GM21423 (cell line): ENCODE results near the gene SURF4.

Experiments used
- ATAC-seq: cut with Tn5 transposase; IDR thresholded peaks from one replicate; pipeline ENCODE4 v1.9.1; 2021; ENCODE audit warnings: mild to moderate bottlenecking, moderate library complexity; ENCODE audit not compliant: unreplicated experiment

SURF4 gene

GRCh38 chr9:133375116-133375723, 640 bp downstream of the SURF4 start:
- ATAC-seq: peak; percentile 7

GRCh38 chr9:133374612-133375115, 1.2 kb downstream of the SURF4 start:
- no peak for ATAC-seq

- ATAC-seq: no peak
These were observed 3.7 kb downstream of the SURF4 start for GRCh38 chr9:133372144-133372543.

DNA sequence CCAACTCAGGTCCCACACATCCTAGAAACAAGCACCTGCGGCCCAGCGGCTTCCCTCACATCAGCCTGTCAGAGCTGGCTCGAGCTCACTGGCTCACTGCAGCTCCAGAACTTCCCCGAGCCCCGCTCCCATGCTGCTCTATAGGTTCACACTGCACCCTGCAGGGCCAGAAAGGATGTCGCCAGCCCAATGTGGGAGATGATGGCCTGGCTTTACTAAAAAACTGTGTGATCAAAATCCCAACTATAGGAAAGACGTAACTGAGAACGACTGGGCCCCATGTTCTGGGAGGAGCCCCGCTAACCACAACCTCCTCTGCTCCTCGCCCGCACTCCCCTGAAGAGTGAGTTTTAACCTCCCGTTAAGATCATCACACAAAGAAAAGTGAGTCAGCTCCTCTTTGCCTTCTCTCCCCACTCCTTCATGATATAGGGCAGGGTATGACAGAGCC, 4.6 kb downstream of the SURF4 start:
- no peak for ATAC-seq

DNA sequence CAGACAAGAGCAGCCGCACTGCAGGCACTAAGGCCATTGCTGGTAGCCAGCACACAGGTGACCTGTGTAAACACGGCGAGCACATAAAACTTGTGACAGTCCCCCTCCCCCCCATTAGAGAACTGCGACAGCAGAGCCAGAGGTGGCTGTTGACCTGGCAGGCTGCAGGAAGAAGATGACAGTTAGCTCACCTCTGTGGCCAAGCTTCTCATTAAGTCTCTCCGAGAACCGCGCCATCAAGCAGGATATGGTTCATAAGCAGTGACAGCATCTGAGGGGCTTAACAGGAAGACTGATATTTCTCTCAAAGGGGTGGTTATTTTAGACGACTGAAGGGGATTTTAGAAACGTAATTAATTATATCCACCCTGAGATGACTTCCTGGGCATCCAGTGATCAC, 5.2 kb downstream of the SURF4 start:
- no peak for ATAC-seq

GRCh38 chr9:133369933-133370332, 5.9 kb downstream of the SURF4 start:
- no peak for ATAC-seq

GRCh38 chr9:133369422-133369821, 6.4 kb downstream of the SURF4 start:
- ATAC-seq: no peak

DNA sequence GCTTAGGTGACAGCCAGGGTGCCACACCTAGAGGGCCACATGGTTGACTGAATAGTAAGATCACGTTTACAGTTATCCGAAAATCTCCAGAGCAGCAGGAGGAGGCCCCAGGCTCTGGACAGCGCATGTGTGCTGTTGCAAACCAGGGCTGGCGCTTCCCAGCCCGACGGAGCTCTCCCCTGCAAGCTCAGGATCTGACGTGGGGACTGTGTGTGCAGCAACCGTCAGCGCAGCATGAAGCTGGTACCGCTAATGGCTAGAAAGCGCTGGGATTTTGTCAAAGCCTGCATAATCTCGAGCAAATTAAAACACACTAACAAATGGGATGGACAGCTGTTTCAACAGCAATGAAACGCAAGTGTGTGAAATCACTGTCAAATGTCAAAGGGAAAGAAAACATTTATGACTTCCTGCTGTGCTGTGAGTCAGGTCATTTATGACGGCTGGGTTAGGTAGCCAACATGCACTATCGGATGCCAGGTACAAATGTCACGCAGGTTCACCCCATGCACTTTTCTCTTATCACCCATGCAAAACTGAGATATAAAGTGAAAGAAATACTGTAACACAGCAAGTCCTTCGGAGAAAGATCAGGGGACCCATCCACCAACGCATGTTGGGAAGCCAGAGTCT, 7.5 kb downstream of the SURF4 start:
- no peak for ATAC-seq

GRCh38 chr9:133367778-133368177, 8.1 kb downstream of the SURF4 start:
- no peak for ATAC-seq

DNA sequence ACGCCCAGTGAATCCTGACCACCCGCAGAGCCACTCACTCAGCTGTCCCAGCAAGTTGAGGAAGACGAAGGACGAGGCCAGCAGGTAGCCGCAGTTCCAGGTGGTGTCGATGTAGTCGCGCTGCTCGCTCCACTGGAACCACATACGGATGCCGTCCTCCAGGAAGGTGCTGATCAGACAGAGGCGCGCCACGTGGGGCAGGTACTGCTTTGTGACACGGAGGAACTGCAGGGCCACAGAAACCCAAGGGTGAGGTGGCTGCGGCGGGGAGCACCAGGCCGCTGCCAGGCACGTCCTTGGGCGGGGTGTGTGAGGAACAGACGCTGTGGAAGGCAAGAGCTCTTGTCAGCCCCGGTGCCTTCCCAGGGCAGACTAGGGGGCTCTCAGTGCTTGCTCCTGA, 8.6 kb downstream of the SURF4 start:
- ATAC-seq: no peak

GRCh38 chr9:133366435-133366834, 9.4 kb downstream of the SURF4 start:
- ATAC-seq: no peak

GRCh38 chr9:133362359-133363044, 13.4 kb downstream of the SURF4 start:
- ATAC-seq: no peak

DNA sequence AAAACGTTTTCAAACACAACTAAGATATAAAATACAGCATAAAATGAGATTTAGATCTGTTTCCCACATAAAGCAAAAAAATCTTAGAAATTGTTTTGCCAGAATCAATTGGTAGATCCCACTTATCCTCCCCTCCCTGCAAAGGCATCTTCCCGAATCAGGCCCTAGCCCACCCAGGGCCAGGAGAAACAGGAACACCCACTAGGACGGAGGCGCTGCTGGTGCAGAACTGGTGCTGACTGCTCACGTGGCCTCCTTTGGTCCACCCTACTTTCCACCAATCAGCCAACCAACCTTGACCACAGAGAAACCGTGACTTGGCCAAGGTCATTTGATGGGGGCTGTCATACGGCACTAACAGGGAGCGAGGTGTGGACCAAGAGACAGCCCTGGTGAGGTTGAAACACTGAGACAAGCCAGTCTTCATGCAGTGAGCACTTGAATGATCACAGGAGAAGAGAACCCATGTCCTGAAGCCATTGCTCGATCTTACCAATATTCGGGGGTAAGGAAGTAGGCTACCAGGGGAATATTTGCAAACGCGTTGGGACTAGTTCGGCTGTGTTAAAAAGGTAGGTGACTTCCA, 14.3 kb downstream of the SURF4 start:
- no peak for ATAC-seq

DNA sequence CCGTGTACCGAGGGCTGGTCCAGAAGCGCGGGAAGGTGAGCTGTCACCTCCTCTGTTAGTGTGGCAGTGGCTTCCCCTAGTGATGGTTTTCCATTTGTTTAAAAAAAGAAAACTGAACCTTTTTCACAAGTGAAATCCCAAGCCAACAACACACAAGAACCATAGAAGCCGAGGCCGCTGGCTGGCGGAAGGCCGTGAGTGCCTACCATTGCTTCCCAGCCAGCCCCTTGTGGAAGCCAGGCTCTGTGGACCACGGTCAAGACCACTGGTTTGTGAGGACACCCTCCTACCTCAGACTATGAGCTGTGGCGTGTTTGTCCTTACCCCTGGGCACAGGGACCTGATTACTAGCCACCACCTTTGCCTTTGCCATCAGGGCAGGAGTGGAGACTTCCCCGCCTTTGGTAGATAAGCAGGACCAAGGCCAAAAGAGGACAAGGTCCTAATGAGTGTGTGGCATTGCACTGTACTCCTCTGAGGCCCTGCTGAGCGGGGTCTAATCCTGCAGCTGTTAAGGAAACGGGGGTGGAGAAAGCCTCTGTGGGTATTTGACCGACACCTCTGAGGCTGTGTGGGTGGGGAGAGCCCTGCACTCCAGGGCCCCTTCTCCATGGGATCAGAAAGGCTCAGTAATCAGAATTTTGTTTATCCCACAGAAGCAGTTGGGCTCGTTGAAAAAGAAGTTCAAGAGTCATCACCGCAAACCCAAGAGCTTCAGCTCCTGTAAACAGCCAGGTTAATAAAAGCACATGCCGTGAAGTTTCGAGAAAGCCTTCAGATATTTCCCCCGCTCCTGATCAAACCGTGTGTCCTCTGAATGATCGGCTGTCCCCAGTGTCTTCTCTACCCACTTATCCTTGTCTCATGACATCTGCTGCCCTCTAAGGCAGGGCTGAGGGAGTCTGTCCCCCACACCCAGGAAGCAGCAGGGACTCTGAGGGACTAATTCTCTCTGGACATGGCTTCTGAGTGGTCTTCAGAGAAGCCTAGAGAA, 15.2 kb downstream of the SURF4 start:
- ATAC-seq: no peak

- ATAC-seq: no peak
These were observed 16.3 kb downstream of the SURF4 start for GRCh38 chr9:133359399-133360175.

- no peak for ATAC-seq
These were observed 18.2 kb downstream of the SURF4 start for GRCh38 chr9:133357656-133358055.

DNA sequence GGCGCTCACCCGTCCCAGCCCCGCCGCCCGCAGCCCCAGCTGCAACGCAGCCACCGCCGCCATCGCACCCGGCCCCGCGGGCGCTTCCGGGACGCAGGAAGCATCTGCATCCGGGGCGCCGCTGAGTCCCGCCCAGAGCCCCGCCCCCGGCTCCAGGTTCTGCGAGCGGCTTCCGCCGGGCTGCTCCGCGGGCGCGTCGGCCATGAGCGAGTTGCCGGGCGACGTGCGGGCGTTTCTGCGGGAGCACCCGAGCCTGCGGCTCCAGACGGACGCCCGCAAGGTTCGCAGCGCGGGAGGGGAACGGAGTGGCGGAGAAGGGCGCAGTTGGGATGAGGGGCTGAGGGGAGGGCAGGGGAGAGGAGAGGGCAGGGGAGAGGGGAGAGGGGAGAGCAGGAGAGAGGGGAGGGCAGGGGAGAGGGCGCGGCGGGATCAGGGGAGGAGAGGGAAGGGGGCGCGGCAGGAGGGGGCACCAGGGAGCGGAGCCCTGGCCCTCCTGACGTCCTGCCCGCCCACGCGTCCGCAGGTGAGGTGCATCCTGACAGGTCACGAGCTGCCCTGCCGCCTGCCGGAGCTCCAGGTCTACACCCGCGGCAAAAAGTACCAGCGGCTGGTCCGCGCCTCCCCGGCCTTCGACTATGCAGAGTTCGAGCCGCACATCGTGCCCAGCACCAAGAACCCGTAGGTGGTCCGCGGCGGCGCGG, 19.3 kb downstream of the SURF4 start, which contains the start of the genes SURF1 and SURF2:
SURF1 (minus strand) TSS at position 97 of the 701 bp plus-strand sequence; CDS start at position 63, 34 bp downstream.
SURF2 (plus strand) TSS at position 160 of the 701 bp plus-strand sequence; CDS start at position 203, 43 bp downstream.
- ATAC-seq: peak; percentile 71

GRCh38 chr9:133355881-133356357, 19.9 kb downstream of the SURF4 start:
- ATAC-seq: peak; percentile 29

DNA sequence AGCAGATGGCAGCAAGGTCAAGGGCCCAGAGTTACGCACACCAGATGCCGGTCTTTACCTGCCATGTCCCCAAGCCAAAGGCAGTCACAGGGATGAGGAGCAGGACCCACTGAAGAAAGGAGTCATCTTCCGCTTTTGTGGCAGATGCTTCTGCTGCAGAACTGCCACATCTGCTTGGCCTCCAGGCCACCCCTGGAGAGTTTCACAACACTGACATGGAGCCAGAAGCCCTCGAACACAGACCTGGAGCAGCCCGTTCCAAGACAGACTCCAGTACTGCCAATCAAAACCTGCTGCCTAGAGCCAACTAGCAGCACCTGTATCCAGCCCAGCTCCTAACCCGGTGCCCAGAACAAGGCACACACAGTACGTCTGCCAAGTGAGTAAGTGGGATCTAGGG, 21.1 kb downstream of the SURF4 start:
- ATAC-seq: no peak
